ENCODE measurements around the gene LHX4.

Gene LHX4

GRCh38 chr1:180243517-180244221 is 13.6 kb downstream of the LHX4 start:
- DNase-seq (ENCODE audit: low read depth, low spot score), result no peak

- DNase-seq (ENCODE audit: low read depth, low spot score), result no peak
These were observed 14.8 kb downstream of the LHX4 start for GRCh38 chr1:180244840-180245239.

GRCh38 chr1:180246579-180246978 is 16.5 kb downstream of the LHX4 start:
- no peak for DNase-seq (ENCODE audit: low read depth, low spot score)

GRCh38 chr1:180247061-180247460 is 17.0 kb downstream of the LHX4 start:
- DNase-seq (ENCODE audit: low read depth, low spot score), result no peak

GRCh38 chr1:180247580-180247979 is 17.5 kb downstream of the LHX4 start:
- no peak for DNase-seq (ENCODE audit: low read depth, low spot score)

GRCh38 chr1:180248176-180248575 is 18.1 kb downstream of the LHX4 start:
- no peak for DNase-seq (ENCODE audit: low read depth, low spot score)

- no peak for DNase-seq (ENCODE audit: low read depth, low spot score)
These were observed 18.9 kb downstream of the LHX4 start for GRCh38 chr1:180248731-180249681.

- DNase-seq (ENCODE audit: low read depth, low spot score), result no peak
These were observed 19.8 kb downstream of the LHX4 start for GRCh38 chr1:180249725-180250498.

- DNase-seq (ENCODE audit: low read depth, low spot score), result no peak
These were observed 20.4 kb downstream of the LHX4 start for GRCh38 chr1:180250499-180250770.

- DNase-seq (ENCODE audit: low read depth, low spot score), result no peak
These were observed 20.9 kb downstream of the LHX4 start for GRCh38 chr1:180250883-180251509.

GRCh38 chr1:180251526-180252305 is 21.7 kb downstream of the LHX4 start:
- DNase-seq (ENCODE audit: low read depth, low spot score), result no peak

- DNase-seq (ENCODE audit: low read depth, low spot score), result no peak
These were observed 22.8 kb downstream of the LHX4 start for GRCh38 chr1:180252638-180253536.

GRCh38 chr1:180253585-180254495 is 23.8 kb downstream of the LHX4 start:
- DNase-seq (ENCODE audit: low read depth, low spot score), result no peak

GRCh38 chr1:180254496-180254819 is 24.4 kb downstream of the LHX4 start:
- DNase-seq (ENCODE audit: low read depth, low spot score), result no peak

GRCh38 chr1:180254854-180255253 is 24.8 kb downstream of the LHX4 start:
- no peak for DNase-seq (ENCODE audit: low read depth, low spot score)

GRCh38 chr1:180255536-180256340 is 25.7 kb downstream of the LHX4 start:
- DNase-seq (ENCODE audit: low read depth, low spot score), result no peak

- no peak for DNase-seq (ENCODE audit: low read depth, low spot score)
These were observed 26.4 kb downstream of the LHX4 start for GRCh38 chr1:180256341-180257027.

- DNase-seq (ENCODE audit: low read depth, low spot score), result no peak
These were observed 26.9 kb downstream of the LHX4 start for GRCh38 chr1:180257028-180257386.

Data from iPS DF 19.7 (cell line).